HepG2 (cell line): ENCODE measurements around the gene IGFN1. TPM values are rescaled to one million over a fixed set of nuclear protein-coding genes. Genes with fewer than 3 reads are reported as not detected.
A peak's percentile ranks its signal among the peaks of the same experiment; 100 is the strongest.

ENCODE experiments used
- ATF7 ChIP-seq, 2 experiments: fragments of 450-650 bp in 1 of 2; sonication (generic) in 1 of 2; formaldehyde crosslinking in 1 of 2; IDR thresholded peaks; 2 replicates each; pipeline versions ENCODE4 v1.4.0 to v1.6.1; 2016 to 2020; ENCODE audit warnings: antibody characterized with exemption in 1 of 2, mild to moderate bottlenecking in 1 of 2, missing genetic modification reagents in 1 of 2
- DPF2 ChIP-seq: sonication (generic); formaldehyde crosslinking; IDR thresholded peaks from 2 replicates; pipeline ENCODE4 v1.4.0; 2020; ENCODE audit warnings: mild to moderate bottlenecking, low read depth, missing genetic modification reagents, borderline replicate concordance
- HNF1B ChIP-seq: sonication (generic); formaldehyde crosslinking; IDR thresholded peaks from 2 replicates; pipeline ENCODE4 v1.5.1; 2020; ENCODE audit warnings: mild to moderate bottlenecking, moderate library complexity, missing genetic modification reagents
- HNF4G ChIP-seq, 2 experiments: sonication (generic) in 1 of 2; formaldehyde crosslinking in 1 of 2; IDR thresholded peaks; 2 replicates each; pipeline versions ENCODE4 v1.4.0 to v1.6.1; 2011 to 2020; ENCODE audit warnings: borderline replicate concordance in 2 of 2, low read depth in 2 of 2, mild to moderate bottlenecking in 2 of 2, low read length in 1 of 2, missing genetic modification reagents in 1 of 2, moderate library complexity in 1 of 2
- KIAA2018 ChIP-seq: sonication (generic); formaldehyde crosslinking; IDR thresholded peaks from 2 replicates; pipeline ENCODE4 v1.5.0; 2020; ENCODE audit warnings: mild to moderate bottlenecking, missing genetic modification reagents, borderline replicate concordance
- MLX ChIP-seq: IDR thresholded peaks from 2 replicates; pipeline ENCODE4 v1.6.1; 2016
- MYC ChIP-seq: sonication (generic); formaldehyde crosslinking; IDR thresholded peaks from 2 replicates; pipeline ENCODE4 v1.9.0; 2021; ENCODE audit warnings: missing genetic modification reagents, borderline replicate concordance
- SMAD9 ChIP-seq: sonication (generic); formaldehyde crosslinking; IDR thresholded peaks from 2 replicates; pipeline ENCODE4 v1.5.1; 2020; ENCODE audit warnings: mild to moderate bottlenecking, missing genetic modification reagents
- TAF1 ChIP-seq: sonication (generic); formaldehyde crosslinking; IDR thresholded peaks from 2 replicates; pipeline ENCODE4 v1.4.0; 2020; ENCODE audit warnings: missing genetic modification reagents
- ZNF263 ChIP-seq: sonication (generic); formaldehyde crosslinking; IDR thresholded peaks from 2 replicates; pipeline ENCODE4 v1.4.0; 2020; ENCODE audit warnings: missing genetic modification reagents
- ZNF354B ChIP-seq: sonication (generic); formaldehyde crosslinking; IDR thresholded peaks from 2 replicates; pipeline ENCODE4 v1.8.0; 2022; ENCODE audit warnings: mild to moderate bottlenecking, missing genetic modification reagents
- ZNF570 ChIP-seq: sonication (generic); formaldehyde crosslinking; IDR thresholded peaks from 2 replicates; pipeline ENCODE4 v1.4.0; 2020; ENCODE audit warnings: mild to moderate bottlenecking, missing genetic modification reagents, borderline replicate concordance
- ZNF709 ChIP-seq: sonication (generic); formaldehyde crosslinking; IDR thresholded peaks from 2 replicates; pipeline ENCODE4 v1.5.0; 2020; ENCODE audit warnings: mild to moderate bottlenecking, missing genetic modification reagents
- polyA plus RNA-seq, 8 experiments: library from polyadenylated mRNA; depleted of rRNA in 3 of 8; stranded (reverse) in 7 of 8; unstranded in 1 of 8; fragments of >200 nt; fragmentation: Illumina TruSeq in 4 of 8; extraction: Trizol in 4 of 8; gene quantifications; 2 replicates each; pipeline versions ENCODE4 v1.2.1 to v1.2.3, GENCODE V29; 2011 to 2016; ENCODE audit warnings: low read depth in 4 of 8, missing spikeins in 1 of 8, mixed read lengths in 1 of 8; ENCODE audit not compliant: insufficient read depth in 1 of 8
- total RNA-seq, 5 experiments: library from RNA; depleted of rRNA; stranded (reverse); fragments of >200 nt; fragmentation: Illumina TruSeq; extraction: Trizol; gene quantifications; 2 replicates each; pipeline ENCODE4 v1.2.3, GENCODE V29; 2016; ENCODE audit warnings: low read depth in 1 of 5
- TF ChIP-seq, protein P1 (sequence below): sonication (generic); formaldehyde crosslinking; IDR thresholded peaks from 2 replicates; pipeline ENCODE4 v1.4.0; 2020; ENCODE audit warnings: missing genetic modification reagents

The IGFN1 gene
- total and polyA plus RNA-seq, 2 of the 13 experiments (the other 11 are each of a cell fraction or from before 2014, with no cell fraction given): 0.04 to 0.05 TPM

DNA sequence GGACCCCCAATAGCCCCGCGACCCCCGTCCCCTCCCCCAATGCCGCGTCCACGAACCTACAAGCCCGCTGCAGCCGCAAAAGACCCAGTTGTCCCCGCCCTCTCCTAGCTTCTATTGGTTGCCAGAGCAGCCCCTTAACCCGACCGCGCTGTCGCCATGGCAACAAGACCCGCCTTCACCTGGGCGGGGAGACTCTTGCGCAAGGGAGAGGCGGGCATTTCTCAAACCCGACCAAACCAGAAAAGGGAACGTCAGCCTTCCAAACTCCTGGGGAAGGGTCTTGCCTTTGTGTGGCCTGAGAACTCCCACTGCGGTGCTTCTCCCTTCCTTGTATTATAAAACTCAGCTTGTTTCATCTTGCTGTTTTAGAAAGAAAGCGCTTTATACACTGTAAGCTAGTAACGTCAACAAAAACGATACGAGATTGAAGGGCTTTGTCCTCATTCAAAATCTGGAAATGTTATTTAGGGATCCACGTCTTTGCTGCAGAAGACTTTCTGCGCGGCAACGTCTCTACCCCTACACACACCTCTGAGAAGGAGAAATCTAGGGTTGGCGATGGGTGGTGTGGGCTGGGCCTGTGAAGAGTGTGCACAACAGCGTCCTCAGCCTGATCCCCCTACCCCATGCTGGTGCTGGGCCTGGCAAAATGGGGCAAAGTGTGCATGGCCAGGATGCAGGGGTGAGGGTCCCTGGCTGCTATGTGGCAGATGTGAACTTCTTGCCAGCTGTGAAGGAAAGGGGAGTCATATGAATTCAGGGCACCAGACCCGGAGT, 36.0 kb upstream of the IGFN1 start, which contains the start of gene TMEM9 (continued):
- TF ChIP-seq KIAA2018: no peak
- no peak; the same call in 1 of the 2 replicates for TF ChIP-seq ZNF263 (CRISPR knock-in tag)
- no peak; the same call in 1 of the 2 replicates for TF ChIP-seq HNF4G (IDR thresholded peaks at IDR 0.05; ENCODE audit: borderline replicate concordance, low read depth, low read length)
- TF ChIP-seq HNF4G (CRISPR knock-in tag; IDR thresholded peaks at IDR 0.05; ENCODE audit: borderline replicate concordance, low read depth): no peak
- TF ChIP-seq ATF7 (IDR thresholded peaks at IDR 0.05): no peak
- TF ChIP-seq ATF7 (CRISPR knock-in tag; IDR thresholded peaks at IDR 0.05): no peak
- TF ChIP-seq MYC (CRISPR knock-in tag): 0 out of 2 replicates have a peak, but pooled peaks have one; percentile 1
- TF ChIP-seq MLX (CRISPR knock-in tag): 0 out of 2 replicates have a peak, but pooled peaks have one; percentile 10
- TF ChIP-seq HNF1B (CRISPR knock-in tag): peak; percentile 52; the same call in 1 of the 2 replicates
- no peak for TF ChIP-seq ZNF709
- TF ChIP-seq DPF2 (CRISPR knock-in tag): no peak
- no peak for TF ChIP-seq TAF1
- no peak for TF ChIP-seq SMAD9 (CRISPR knock-in tag)
- TF ChIP-seq ZNF354B (CRISPR knock-in tag): no peak
- TF ChIP-seq, protein P1, sequence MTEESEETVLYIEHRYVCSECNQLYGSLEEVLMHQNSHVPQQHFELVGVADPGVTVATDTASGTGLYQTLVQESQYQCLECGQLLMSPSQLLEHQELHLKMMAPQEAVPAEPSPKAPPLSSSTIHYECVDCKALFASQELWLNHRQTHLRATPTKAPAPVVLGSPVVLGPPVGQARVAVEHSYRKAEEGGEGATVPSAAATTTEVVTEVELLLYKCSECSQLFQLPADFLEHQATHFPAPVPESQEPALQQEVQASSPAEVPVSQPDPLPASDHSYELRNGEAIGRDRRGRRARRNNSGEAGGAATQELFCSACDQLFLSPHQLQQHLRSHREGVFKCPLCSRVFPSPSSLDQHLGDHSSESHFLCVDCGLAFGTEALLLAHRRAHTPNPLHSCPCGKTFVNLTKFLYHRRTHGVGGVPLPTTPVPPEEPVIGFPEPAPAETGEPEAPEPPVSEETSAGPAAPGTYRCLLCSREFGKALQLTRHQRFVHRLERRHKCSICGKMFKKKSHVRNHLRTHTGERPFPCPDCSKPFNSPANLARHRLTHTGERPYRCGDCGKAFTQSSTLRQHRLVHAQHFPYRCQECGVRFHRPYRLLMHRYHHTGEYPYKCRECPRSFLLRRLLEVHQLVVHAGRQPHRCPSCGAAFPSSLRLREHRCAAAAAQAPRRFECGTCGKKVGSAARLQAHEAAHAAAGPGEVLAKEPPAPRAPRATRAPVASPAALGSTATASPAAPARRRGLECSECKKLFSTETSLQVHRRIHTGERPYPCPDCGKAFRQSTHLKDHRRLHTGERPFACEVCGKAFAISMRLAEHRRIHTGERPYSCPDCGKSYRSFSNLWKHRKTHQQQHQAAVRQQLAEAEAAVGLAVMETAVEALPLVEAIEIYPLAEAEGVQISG: 0 out of 2 replicates have a peak, but pooled peaks have one; percentile 4
- TF ChIP-seq ZNF570 (CRISPR knock-in tag): no peak
